Measurements from ENCODE around the gene ANO10.

DNA sequence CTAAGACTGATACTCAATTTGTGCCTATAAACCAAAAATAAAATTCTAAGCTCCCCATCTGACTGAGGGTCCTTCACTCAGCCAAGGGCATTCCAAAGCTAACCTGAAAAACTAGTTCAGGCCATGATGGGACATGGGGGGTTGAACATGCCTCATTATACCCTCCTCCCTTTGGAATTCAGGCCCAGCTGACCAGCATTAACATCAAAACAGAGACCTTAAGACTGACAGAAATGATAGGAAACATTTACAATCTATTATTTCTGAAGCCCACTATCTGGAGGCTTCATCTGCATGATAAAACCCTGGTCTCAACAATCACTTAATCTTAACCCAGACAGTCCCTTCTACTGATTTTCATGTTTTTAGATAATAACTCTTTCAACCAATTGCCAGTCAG, 140.4 kb downstream of the ANO10 start:
- no peak for TF ChIP-seq POLR2A (IDR thresholded peaks at IDR 0.05; ENCODE audit: low read depth, low read length)
- no peak for TF ChIP-seq POLR2AphosphoS5 (IDR thresholded peaks at IDR 0.05; ENCODE audit: low read depth, low read length)
